ENCODE data around the gene SLC15A5. TPM values are rescaled to one million over a fixed set of nuclear protein-coding genes. Genes with fewer than 3 reads are reported as not detected.

Gene SLC15A5
- polyA plus RNA-seq, 1 experiment = not detected

- POLR2A ChIA-PET = no interaction called here
- CTCF ChIA-PET = no interaction called here
- TF ChIP-seq, protein P1, sequence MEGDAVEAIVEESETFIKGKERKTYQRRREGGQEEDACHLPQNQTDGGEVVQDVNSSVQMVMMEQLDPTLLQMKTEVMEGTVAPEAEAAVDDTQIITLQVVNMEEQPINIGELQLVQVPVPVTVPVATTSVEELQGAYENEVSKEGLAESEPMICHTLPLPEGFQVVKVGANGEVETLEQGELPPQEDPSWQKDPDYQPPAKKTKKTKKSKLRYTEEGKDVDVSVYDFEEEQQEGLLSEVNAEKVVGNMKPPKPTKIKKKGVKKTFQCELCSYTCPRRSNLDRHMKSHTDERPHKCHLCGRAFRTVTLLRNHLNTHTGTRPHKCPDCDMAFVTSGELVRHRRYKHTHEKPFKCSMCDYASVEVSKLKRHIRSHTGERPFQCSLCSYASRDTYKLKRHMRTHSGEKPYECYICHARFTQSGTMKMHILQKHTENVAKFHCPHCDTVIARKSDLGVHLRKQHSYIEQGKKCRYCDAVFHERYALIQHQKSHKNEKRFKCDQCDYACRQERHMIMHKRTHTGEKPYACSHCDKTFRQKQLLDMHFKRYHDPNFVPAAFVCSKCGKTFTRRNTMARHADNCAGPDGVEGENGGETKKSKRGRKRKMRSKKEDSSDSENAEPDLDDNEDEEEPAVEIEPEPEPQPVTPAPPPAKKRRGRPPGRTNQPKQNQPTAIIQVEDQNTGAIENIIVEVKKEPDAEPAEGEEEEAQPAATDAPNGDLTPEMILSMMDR (IDR thresholded peaks at IDR 0.05; ENCODE audit: insufficient read depth, low read depth, low read length) = no peak
- Histone ChIP-seq H3K36me3 (ENCODE audit: control insufficient read depth, insufficient read depth, low read length) (no peaks in the 10 kb centered on the region), H3K27me3 (ENCODE audit: control insufficient read depth, insufficient read depth, low read length) (no peaks in the 10 kb centered on the region), H3K4me3 (ENCODE audit: low read depth, low read length) (no peak overlapping the region)
- no peak for DNase-seq (ENCODE audit: low read depth)
These were observed 78.6 kb downstream of the SLC15A5 start for GRCh38 chr12:16198884-16199283.

DNA sequence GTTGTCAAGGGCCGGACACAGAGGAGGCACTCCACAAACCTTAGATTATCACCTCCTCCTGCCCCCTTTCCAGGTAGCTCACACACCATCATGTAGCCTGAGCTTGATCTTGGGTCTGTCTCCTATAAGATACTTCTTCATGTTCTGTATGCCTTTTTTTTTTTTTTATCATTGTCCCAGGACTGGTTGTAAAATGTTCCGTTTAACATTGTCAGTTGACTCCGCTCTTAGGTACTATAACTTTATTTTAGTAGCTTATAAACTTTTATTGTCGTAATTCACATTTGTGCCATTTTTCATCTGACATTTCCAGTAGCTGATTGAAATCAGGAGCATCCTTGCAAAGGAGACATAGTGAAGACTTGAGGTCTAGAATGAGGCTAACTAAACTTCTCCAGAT is 79.9 kb downstream of the SLC15A5 start:
- Histone ChIP-seq H3K27me3 (ENCODE audit: control insufficient read depth, insufficient read depth, low read length) (no peaks in the 10 kb centered on the region), H3K4me3 (ENCODE audit: low read depth, low read length) (no peak overlapping the region), H3K36me3 (ENCODE audit: control insufficient read depth, insufficient read depth, low read length) (no peaks in the 10 kb centered on the region)
- TF ChIP-seq, protein P1 (IDR thresholded peaks at IDR 0.05; ENCODE audit: insufficient read depth, low read depth, low read length) = no peak
- DNase-seq (ENCODE audit: low read depth) = no peak
- CTCF ChIA-PET = interaction anchor here (1.5 kb wide), 1 partner anchor 11 kb away, joined by 6 read pairs; no protein-coding TSS in a partner anchor
- POLR2A ChIA-PET = no interaction called here

DNA sequence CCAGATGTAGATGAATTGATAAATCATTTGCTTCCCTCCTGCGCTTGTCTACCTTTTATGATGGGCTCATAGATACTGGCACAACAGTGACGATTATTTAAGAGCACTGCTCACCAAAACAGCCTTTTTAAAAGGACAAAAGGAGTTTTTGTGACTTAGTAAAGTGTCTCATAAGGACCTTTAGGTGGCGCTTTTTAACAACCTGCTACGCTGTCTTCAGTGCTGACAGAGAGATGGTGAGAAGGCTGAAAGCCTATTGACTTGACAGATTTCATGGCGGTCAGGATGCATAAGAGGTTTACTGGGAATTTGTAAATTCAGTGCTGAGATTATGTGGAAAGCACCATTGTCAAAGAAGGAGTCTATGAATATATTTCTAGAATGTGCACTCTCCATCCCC is 87.6 kb downstream of the SLC15A5 start:
- POLR2A ChIA-PET = no interaction called here
- TF ChIP-seq, protein P1 (IDR thresholded peaks at IDR 0.05; ENCODE audit: insufficient read depth, low read depth, low read length) = no peak
- CTCF ChIA-PET = no interaction called here
- H3K36me3 ChIP-seq (ENCODE audit: control insufficient read depth, insufficient read depth, low read length) = no peaks in the 10 kb centered on the region
- no peak for DNase-seq (ENCODE audit: low read depth)
- no peak overlapping the region for H3K4me3 ChIP-seq (ENCODE audit: low read depth, low read length)
- no peaks in the 10 kb centered on the region for H3K27me3 ChIP-seq (ENCODE audit: control insufficient read depth, insufficient read depth, low read length)

DNA sequence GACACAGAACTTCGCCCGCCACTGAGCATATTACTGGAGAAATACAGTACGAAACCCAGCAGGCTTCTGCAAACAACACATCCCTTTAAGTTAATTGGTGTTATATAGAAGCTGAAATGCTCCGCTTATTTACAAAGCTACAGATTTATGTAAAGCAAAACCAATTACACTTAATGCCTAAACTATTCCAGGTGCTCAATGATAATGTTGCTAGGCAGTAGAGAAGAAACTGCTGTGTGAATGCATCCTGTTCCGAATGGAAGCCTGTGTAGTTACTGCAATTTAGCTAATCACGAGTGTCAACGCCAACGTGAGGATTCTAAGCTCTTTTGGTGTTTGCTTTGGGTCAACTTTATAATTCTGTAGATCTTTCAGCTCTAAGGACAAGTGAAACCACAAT is 89.8 kb downstream of the SLC15A5 start:
- CTCF ChIA-PET = no interaction called here
- no peak for DNase-seq (ENCODE audit: low read depth)
- POLR2A ChIA-PET = no interaction called here
- no peak overlapping the region for H3K4me3 ChIP-seq (ENCODE audit: low read depth, low read length)
- no peaks in the 10 kb centered on the region for H3K27me3 ChIP-seq (ENCODE audit: control insufficient read depth, insufficient read depth, low read length)
- H3K36me3 ChIP-seq (ENCODE audit: control insufficient read depth, insufficient read depth, low read length) = no peaks in the 10 kb centered on the region
- TF ChIP-seq, protein P1 (IDR thresholded peaks at IDR 0.05; ENCODE audit: insufficient read depth, low read depth, low read length) = no peak

DNA sequence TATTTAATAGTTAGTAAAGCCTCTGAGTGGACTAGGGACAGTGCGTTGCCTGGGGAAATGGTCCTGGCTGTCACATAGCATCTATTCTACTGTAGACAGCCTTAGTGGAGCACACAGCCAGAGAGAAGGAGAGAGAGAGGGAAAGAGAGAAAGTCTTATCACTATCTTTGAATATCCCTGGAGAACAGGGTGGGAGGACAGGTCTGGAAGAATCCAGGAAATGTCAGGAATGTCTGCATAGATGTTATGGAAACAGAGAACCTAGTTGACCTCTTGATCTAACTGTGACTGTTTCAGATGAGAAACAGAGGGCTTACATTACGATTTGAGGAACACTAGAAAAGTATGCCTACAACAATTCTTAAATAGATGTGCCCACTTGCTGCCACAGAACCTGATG is 92.8 kb downstream of the SLC15A5 start:
- POLR2A ChIA-PET = no interaction called here
- no peaks in the 10 kb centered on the region for H3K36me3 ChIP-seq (ENCODE audit: control insufficient read depth, insufficient read depth, low read length)
- CTCF ChIA-PET = no interaction called here
- no peaks in the 10 kb centered on the region for H3K27me3 ChIP-seq (ENCODE audit: control insufficient read depth, insufficient read depth, low read length)
- TF ChIP-seq, protein P1 (IDR thresholded peaks at IDR 0.05; ENCODE audit: insufficient read depth, low read depth, low read length) = no peak
- H3K4me3 ChIP-seq (ENCODE audit: low read depth, low read length) = no peak overlapping the region
- no peak for DNase-seq (ENCODE audit: low read depth)
